Measurements from ENCODE around the gene SHISAL2A. TPM values are rescaled to one million over a fixed set of nuclear protein-coding genes. Genes with fewer than 3 reads are reported as not detected.

SHISAL2A gene
- polyA plus RNA-seq, 1 of the 3 experiments (the other 2 are of a cell fraction), result 0.07 TPM

DNA sequence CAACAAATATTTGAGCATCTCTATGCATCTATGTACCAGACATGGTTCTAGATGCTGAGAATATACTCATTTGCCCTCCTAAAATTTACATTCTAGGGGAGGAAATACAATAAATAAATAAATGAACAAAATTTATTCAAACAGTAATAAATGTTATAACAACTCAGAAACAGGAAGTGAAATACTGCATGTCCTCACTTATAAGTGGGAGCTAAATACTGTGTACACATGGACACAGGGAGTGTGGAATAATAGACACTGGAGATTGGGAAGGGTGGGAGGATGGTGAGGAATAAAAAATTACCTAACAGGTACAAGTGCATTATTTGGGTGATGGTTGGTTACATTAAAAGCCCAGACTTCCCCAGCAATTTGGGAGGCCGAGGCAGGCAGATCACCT is 60.9 kb downstream of the SHISAL2A start (continued):
- no peak for TF ChIP-seq NFIC (IDR thresholded peaks at IDR 0.05; ENCODE audit: borderline replicate concordance)

DNA sequence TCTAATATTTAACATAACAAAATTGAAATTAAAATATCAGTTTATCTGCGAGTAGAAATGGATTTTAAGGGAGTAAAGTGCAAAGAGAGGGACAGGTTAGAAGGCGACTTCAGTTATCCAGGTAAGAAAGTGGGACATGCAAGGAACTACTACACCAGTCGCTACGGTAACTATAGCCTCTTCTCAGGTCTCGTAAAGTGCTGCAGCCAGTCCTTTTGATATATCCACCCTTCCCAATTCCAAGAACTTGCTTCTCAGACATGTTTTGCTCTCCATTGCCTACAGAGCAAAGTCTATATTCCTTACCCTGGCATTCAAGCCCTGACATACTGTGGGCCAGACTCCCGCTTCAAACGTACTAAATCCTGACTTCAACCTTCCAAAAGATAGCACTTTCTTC is 62.7 kb downstream of the SHISAL2A start:
- no peaks in the 10 kb centered on the region for H3K9me3 ChIP-seq
- DNase-seq, result no peak
- peaks cover 10% of the 10 kb centered on the region for H3F3A ChIP-seq (replicated peaks; ENCODE audit: insufficient read depth)
- H4K20me1 ChIP-seq (ENCODE audit: insufficient read depth), result no peaks in the 10 kb centered on the region
- H2AFZ ChIP-seq (ENCODE audit: low read depth), result no peak overlapping the region
- 98% methylated on average over 7 of the region's 7 CpGs for WGBS (ENCODE audit: low lambda C conversion rate)
- no peak overlapping the region for H3K9ac ChIP-seq
- H3K9me2 ChIP-seq, result no peaks in the 10 kb centered on the region
- POLR2A ChIA-PET, result no interaction called here
- H3K27me3 ChIP-seq (ENCODE audit: insufficient read depth), result no peaks in the 10 kb centered on the region
- H3K27ac ChIP-seq (ENCODE audit: low read depth in 2 of 2, low read length in 1 of 2), result no peak overlapping the region
- peaks cover 59% of the 10 kb centered on the region for H3K79me2 ChIP-seq (ENCODE audit: insufficient read depth)
- CTCF ChIA-PET, result interaction anchor here (1.5 kb wide), 1 partner anchor 8 kb away, joined by 4 read pairs; no protein-coding TSS in a partner anchor
- H3K4me3 ChIP-seq (ENCODE audit: low read depth in 2 of 2, low read length in 1 of 2), result no peak overlapping the region
- no peak overlapping the region for H3K4me2 ChIP-seq
- TF ChIP-seq POLR2AphosphoS5 (IDR thresholded peaks at IDR 0.05; ENCODE audit: low read depth, low read length) (no peak), SIN3A (IDR thresholded peaks at IDR 0.05; ENCODE audit: borderline replicate concordance, low read depth, low read length) (no peak), JUND (IDR thresholded peaks at IDR 0.05) (no peak), NFIC (IDR thresholded peaks at IDR 0.05; ENCODE audit: borderline replicate concordance) (no peak), FOXM1 (IDR thresholded peaks at IDR 0.05; ENCODE audit: low read depth) (no peak)
- peaks cover 10 to 14% of the 10 kb centered on the region in 2 experiments for H3K36me3 ChIP-seq (replicated peaks in 1 of 2; ENCODE audit: control insufficient read depth in 1 of 2, insufficient read depth in 2 of 2, low read length in 1 of 2)
- peaks cover 0 to 4% of the 10 kb centered on the region in 2 experiments; a peak in 1 of 4 replicates for H3K4me1 ChIP-seq (ENCODE audit: control insufficient read depth in 1 of 2, insufficient read depth in 2 of 2, low read depth in 1 of 2, low read length in 1 of 2)

DNA sequence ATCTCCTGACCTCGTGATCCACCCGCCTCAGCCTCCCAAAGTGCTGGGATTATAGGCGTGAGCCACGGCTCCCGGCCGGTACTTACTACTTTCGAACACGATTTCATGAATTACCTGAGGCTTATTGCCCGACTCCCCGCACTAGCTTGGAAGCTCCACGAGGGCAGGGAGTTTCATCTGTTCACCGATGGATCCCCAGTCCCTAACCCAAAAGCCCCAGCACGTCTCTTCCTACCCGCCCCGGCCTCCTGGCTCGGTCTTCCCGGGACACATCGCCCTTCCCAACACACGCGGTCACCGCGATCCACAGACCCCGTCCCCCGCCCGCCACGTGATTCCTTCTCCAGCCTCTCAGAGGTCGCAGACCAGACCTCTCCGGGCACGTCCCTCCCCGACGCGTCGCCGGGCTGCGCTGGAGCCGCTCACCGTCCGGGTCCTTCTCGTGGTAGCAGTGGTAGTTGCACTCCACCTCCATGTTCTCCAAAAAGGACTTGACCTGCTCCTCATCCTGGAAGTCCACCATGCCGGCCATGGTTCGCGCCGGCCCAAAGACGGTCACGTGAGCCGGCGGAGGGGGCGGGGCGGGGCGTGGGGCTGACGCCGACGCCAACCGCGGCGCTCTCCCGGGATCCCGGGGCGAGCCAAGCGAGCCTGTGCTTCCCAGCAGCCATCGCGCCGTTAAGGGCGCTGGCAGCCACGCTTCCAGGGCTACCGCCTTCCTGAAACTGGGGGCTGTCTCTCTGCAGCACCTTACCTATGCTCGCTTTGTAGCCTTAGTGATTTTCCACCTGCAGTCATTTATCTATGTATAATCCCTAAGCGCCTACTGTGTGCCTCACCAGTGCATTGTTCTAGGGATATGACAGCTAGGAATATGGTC is 65.1 kb downstream of the SHISAL2A start, which contains the start of gene COA7:
Gene COA7 (minus strand): TSS at position 553 of the 880 bp plus-strand sequence. CDS start 21 bp downstream, at position 532.
- Histone ChIP-seq H3K9ac (peak within 1 kb of the TSS; percentile 71), H3K4me3 (ENCODE audit: low read depth in 2 of 2, low read length in 1 of 2) (peak within 1 kb of the TSS; percentile 66 to 88), H3K27me3 (ENCODE audit: insufficient read depth) (no peaks in the 10 kb centered on the region), H3K79me2 (ENCODE audit: insufficient read depth) (peaks cover 50% of the 10 kb centered on the region), H3K27ac (ENCODE audit: low read depth in 2 of 2, low read length in 1 of 2) (peak within 1 kb of the TSS; percentile 64 to 81), H4K20me1 (ENCODE audit: insufficient read depth) (no peaks in the 10 kb centered on the region), H3K9me3 (no peaks in the 10 kb centered on the region), H2AFZ (ENCODE audit: low read depth) (peak within 1 kb of the TSS; percentile 96), H3K36me3 (replicated peaks in 1 of 2; ENCODE audit: control insufficient read depth in 1 of 2, insufficient read depth in 2 of 2, low read length in 1 of 2) (peaks cover 0 to 6% of the 10 kb centered on the region in 2 experiments), H3F3A (replicated peaks; ENCODE audit: insufficient read depth) (peaks cover 12% of the 10 kb centered on the region), H3K4me1 (ENCODE audit: control insufficient read depth in 1 of 2, insufficient read depth in 2 of 2, low read depth in 1 of 2, low read length in 1 of 2) (peaks cover 0 to 8% of the 10 kb centered on the region in 2 experiments; a peak in 2 of 4 replicates), H3K4me2 (peak within 1 kb of the TSS; percentile 78), H3K9me2 (no peaks in the 10 kb centered on the region)
- POLR2A ChIA-PET, result no interaction called here
- CTCF ChIA-PET, result interaction anchor here (2.7 kb wide), 1 partner anchor 12 kb away, joined by 13 read pairs; no protein-coding TSS in a partner anchor
- DNase-seq, result peak; percentile 93
- under 1% methylated on average over 38 of the region's 68 CpGs for WGBS (ENCODE audit: low lambda C conversion rate)
- TF ChIP-seq, protein P1, sequence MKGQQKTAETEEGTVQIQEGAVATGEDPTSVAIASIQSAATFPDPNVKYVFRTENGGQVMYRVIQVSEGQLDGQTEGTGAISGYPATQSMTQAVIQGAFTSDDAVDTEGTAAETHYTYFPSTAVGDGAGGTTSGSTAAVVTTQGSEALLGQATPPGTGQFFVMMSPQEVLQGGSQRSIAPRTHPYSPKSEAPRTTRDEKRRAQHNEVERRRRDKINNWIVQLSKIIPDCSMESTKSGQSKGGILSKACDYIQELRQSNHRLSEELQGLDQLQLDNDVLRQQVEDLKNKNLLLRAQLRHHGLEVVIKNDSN (IDR thresholded peaks at IDR 0.05; ENCODE audit: borderline replicate concordance, low read depth), result peak; percentile 95
- TF ChIP-seq, protein P2, sequence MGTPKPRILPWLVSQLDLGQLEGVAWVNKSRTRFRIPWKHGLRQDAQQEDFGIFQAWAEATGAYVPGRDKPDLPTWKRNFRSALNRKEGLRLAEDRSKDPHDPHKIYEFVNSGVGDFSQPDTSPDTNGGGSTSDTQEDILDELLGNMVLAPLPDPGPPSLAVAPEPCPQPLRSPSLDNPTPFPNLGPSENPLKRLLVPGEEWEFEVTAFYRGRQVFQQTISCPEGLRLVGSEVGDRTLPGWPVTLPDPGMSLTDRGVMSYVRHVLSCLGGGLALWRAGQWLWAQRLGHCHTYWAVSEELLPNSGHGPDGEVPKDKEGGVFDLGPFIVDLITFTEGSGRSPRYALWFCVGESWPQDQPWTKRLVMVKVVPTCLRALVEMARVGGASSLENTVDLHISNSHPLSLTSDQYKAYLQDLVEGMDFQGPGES (IDR thresholded peaks at IDR 0.05; ENCODE audit: low read depth, low read length), result no peak
- no peak for TF ChIP-seq ELF1 (IDR thresholded peaks at IDR 0.05)
- no peak for TF ChIP-seq GATA2 (CRISPR knock-in tag; IDR thresholded peaks at IDR 0.05)
- TF ChIP-seq YY1 (IDR thresholded peaks at IDR 0.05; ENCODE audit: low read depth), result peak; percentile 86
- TF ChIP-seq MXI1 (IDR thresholded peaks at IDR 0.05; ENCODE audit: low read depth, low read length), result peak; percentile 94
- TF ChIP-seq, protein P3, sequence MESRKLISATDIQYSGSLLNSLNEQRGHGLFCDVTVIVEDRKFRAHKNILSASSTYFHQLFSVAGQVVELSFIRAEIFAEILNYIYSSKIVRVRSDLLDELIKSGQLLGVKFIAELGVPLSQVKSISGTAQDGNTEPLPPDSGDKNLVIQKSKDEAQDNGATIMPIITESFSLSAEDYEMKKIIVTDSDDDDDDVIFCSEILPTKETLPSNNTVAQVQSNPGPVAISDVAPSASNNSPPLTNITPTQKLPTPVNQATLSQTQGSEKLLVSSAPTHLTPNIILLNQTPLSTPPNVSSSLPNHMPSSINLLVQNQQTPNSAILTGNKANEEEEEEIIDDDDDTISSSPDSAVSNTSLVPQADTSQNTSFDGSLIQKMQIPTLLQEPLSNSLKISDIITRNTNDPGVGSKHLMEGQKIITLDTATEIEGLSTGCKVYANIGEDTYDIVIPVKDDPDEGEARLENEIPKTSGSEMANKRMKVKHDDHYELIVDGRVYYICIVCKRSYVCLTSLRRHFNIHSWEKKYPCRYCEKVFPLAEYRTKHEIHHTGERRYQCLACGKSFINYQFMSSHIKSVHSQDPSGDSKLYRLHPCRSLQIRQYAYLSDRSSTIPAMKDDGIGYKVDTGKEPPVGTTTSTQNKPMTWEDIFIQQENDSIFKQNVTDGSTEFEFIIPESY (IDR thresholded peaks at IDR 0.05; ENCODE audit: borderline replicate concordance, low read depth), result 0 out of 2 replicates have a peak, but pooled peaks have one; percentile 27
- TF ChIP-seq, protein P4, sequence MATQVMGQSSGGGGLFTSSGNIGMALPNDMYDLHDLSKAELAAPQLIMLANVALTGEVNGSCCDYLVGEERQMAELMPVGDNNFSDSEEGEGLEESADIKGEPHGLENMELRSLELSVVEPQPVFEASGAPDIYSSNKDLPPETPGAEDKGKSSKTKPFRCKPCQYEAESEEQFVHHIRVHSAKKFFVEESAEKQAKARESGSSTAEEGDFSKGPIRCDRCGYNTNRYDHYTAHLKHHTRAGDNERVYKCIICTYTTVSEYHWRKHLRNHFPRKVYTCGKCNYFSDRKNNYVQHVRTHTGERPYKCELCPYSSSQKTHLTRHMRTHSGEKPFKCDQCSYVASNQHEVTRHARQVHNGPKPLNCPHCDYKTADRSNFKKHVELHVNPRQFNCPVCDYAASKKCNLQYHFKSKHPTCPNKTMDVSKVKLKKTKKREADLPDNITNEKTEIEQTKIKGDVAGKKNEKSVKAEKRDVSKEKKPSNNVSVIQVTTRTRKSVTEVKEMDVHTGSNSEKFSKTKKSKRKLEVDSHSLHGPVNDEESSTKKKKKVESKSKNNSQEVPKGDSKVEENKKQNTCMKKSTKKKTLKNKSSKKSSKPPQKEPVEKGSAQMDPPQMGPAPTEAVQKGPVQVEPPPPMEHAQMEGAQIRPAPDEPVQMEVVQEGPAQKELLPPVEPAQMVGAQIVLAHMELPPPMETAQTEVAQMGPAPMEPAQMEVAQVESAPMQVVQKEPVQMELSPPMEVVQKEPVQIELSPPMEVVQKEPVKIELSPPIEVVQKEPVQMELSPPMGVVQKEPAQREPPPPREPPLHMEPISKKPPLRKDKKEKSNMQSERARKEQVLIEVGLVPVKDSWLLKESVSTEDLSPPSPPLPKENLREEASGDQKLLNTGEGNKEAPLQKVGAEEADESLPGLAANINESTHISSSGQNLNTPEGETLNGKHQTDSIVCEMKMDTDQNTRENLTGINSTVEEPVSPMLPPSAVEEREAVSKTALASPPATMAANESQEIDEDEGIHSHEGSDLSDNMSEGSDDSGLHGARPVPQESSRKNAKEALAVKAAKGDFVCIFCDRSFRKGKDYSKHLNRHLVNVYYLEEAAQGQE (IDR thresholded peaks at IDR 0.05; ENCODE audit: low read depth, low read length), result 0 out of 2 replicates have a peak, but pooled peaks have one; percentile 21
- TF ChIP-seq, protein P5, sequence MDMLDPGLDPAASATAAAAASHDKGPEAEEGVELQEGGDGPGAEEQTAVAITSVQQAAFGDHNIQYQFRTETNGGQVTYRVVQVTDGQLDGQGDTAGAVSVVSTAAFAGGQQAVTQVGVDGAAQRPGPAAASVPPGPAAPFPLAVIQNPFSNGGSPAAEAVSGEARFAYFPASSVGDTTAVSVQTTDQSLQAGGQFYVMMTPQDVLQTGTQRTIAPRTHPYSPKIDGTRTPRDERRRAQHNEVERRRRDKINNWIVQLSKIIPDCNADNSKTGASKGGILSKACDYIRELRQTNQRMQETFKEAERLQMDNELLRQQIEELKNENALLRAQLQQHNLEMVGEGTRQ (IDR thresholded peaks at IDR 0.05; ENCODE audit: borderline replicate concordance, low read depth, low read length), result peak; percentile 56; the same call in 1 of the 2 replicates
- no peak for TF ChIP-seq EP300 (IDR thresholded peaks at IDR 0.05; ENCODE audit: borderline replicate concordance in 1 of 2, low read depth in 1 of 2, low read length in 1 of 2)

Data from SK-N-SH (cell line).